OCI-LY7 (cell line): Measurements from ENCODE around the gene FOXP1. TPM values are rescaled to one million over a fixed set of nuclear protein-coding genes. Genes with fewer than 3 reads are reported as not detected.

Experiments
- BruUV-seq: library from RNA; stranded (reverse); fragments of 400-500 nt; replicated peaks from 2 replicates; lab custom pipeline; 2021; lab: Mats Ljungman, UMichigan
- CTCF ChIA-PET: fragments of 300-600 bp; sonication (Branson Sonifier 250); formaldehyde crosslinking; loops from one replicate; lab custom pipeline; 2022; ENCODE audit warnings: antibody characterized with exemption; ENCODE audit not compliant: unreplicated experiment; lab: Charles Lee
- POLR2A ChIA-PET: fragments of 300-600 bp; sonication (Branson Sonifier 250); formaldehyde crosslinking; loops from one replicate; lab custom pipeline; 2022; ENCODE audit warnings: antibody characterized with exemption; lab: Charles Lee
- DNase-seq: peaks from one replicate; pipeline ENCODE4 v3.0.0-alpha.2; 2015; ENCODE audit warnings: low spot score
- H2AFZ ChIP-seq: fragments of 200-600 bp; sonication (generic), shearing (Covaris generic); 2 replicates; pipeline ENCODE4 v1.6.1; 2014; ENCODE audit warnings: mild to moderate bottlenecking, antibody characterized with exemption, low read length, moderate library complexity
- H3K27ac ChIP-seq: fragments of 200-600 bp; sonication (generic); 2 replicates; pipeline ENCODE4 v1.5.1; 2014; ENCODE audit warnings: mixed run types, low read depth, mild to moderate bottlenecking, moderate library complexity, low read length, inconsistent platforms; ENCODE audit not compliant: poor library complexity, severe bottlenecking
- H3K36me3 ChIP-seq: fragments of 200-600 bp; sonication (generic); 2 replicates; pipeline ENCODE4 v1.6.1; 2014; ENCODE audit warnings: mild to moderate bottlenecking, antibody characterized with exemption, low read length, moderate library complexity, mixed read lengths; ENCODE audit not compliant: insufficient read depth
- H3K4me1 ChIP-seq: fragments of 200-600 bp; sonication (generic); 2 replicates; pipeline ENCODE4 v1.5.1; 2014; ENCODE audit warnings: mild to moderate bottlenecking, low read length; ENCODE audit not compliant: insufficient read depth, poor library complexity, severe bottlenecking
- H3K4me2 ChIP-seq: fragments of 200-600 bp; sonication (generic); 2 replicates; pipeline ENCODE4 v1.6.1; 2014; ENCODE audit warnings: mild to moderate bottlenecking, low read length
- H3K4me3 ChIP-seq: fragments of 200-600 bp; sonication (generic); 2 replicates; pipeline ENCODE4 v1.5.1; 2014; ENCODE audit warnings: mild to moderate bottlenecking, low read depth, low read length; ENCODE audit not compliant: poor library complexity, severe bottlenecking
- H3K79me2 ChIP-seq: fragments of 200-600 bp; sonication (generic); 2 replicates; pipeline ENCODE4 v1.6.1; 2016; ENCODE audit warnings: low read depth, mild to moderate bottlenecking, low read length, moderate library complexity, mixed read lengths; ENCODE audit not compliant: insufficient read depth
- H3K9me2 ChIP-seq: fragments of 200-600 bp; sonication (generic); 2 replicates; pipeline ENCODE4 v1.6.1; 2016; ENCODE audit warnings: mild to moderate bottlenecking, low read length, mixed read lengths; ENCODE audit not compliant: insufficient read depth
- H3K9me3 ChIP-seq: fragments of 200-600 bp; sonication (generic); 2 replicates; pipeline ENCODE4 v1.6.1; 2014; ENCODE audit warnings: mild to moderate bottlenecking, mixed run types, low read length, mixed read lengths
- H4K20me1 ChIP-seq: fragments of 200-600 bp; sonication (generic); 2 replicates; pipeline ENCODE4 v1.6.1; 2014; ENCODE audit warnings: mild to moderate bottlenecking, antibody characterized with exemption, low read length, moderate library complexity, mixed read lengths; ENCODE audit not compliant: insufficient read depth
- EZH2phosphoT487 ChIP-seq: fragments of 200-600 bp; sonication (generic); IDR thresholded peaks from 2 replicates; pipeline ENCODE4 v1.6.1; 2018; ENCODE audit warnings: low read depth, borderline replicate concordance, mild to moderate bottlenecking, mixed run types, antibody characterized with exemption, low read length, moderate library complexity, mixed read lengths
- intact Hi-C: fragments of 100-400 bp; cut with micrococcal nuclease; formaldehyde crosslinking; loops from one replicate; pipeline ENCODE4 v1.10.0; 2022; ENCODE audit not compliant: unreplicated experiment
- total RNA-seq, 2 experiments: library from RNA; depleted of rRNA in 1 of 2; stranded (reverse); fragments of >200 nt in 1 of 2; shearing (Covaris generic) in 1 of 2; gene quantifications; 2 replicates each; pipeline ENCODE4 v1.2.3, GENCODE V29; 2014 to 2022
- TF ChIP-seq, protein P1 (sequence below): fragments of 200-600 bp; sonication (generic); conservative IDR thresholded peaks from 2 replicates; pipeline ENCODE4 v1.5.1; 2014; ENCODE audit warnings: mild to moderate bottlenecking, antibody characterized with exemption, low read length, moderate library complexity, mixed read lengths

FOXP1 gene
- total RNA-seq, 2 experiments from 2014 or later = 87.3 to 151 TPM

DNA sequence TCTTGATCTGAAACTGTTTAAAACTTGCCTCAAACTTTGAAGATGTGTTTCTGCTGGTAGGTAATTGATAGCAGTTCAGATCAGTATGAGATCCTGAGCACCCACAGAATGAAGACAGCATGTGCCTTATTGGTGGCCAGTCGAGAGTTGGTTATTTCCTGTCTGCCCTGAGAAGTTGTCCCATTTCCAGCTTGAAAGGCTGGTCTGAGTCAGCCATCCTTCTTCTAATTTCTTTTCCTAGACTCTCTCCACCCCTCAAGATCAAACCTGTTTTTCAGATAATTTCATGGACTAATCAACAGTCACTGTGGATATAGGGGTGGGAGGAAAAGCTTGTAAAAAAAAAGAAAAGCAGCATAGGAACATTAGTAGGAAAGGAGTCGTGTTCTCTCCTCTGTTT lies 464.4 kb downstream of the FOXP1 start:
- Histone ChIP-seq H3K4me2 (no peak overlapping the region), H4K20me1 (peaks cover 9% of the 10 kb centered on the region; the same call in 1 of the 2 replicates), H3K79me2 (peaks cover 72% of the 10 kb centered on the region; the same call in 1 of the 2 replicates), H3K36me3 (peaks cover 38% of the 10 kb centered on the region), H3K4me1 (peaks cover 22% of the 10 kb centered on the region), H3K27ac (no peak overlapping the region), H3K4me3 (no peak overlapping the region), H3K9me3 (no peaks in the 10 kb centered on the region), H3K9me2 (no peaks in the 10 kb centered on the region), H2AFZ (no peak overlapping the region)
- no peak for DNase-seq
- BruUV-seq = no TSS peak
- intact Hi-C loops = no loop called here
- ChIA-PET POLR2A (interaction anchor here (0.5 to 1.4 kb wide), 6 partner anchors 8 to 347 kb away, joined by 3 to 4 read pairs (median 3); no protein-coding TSS in a partner anchor), CTCF (no interaction called here)
- TF ChIP-seq, protein P1, sequence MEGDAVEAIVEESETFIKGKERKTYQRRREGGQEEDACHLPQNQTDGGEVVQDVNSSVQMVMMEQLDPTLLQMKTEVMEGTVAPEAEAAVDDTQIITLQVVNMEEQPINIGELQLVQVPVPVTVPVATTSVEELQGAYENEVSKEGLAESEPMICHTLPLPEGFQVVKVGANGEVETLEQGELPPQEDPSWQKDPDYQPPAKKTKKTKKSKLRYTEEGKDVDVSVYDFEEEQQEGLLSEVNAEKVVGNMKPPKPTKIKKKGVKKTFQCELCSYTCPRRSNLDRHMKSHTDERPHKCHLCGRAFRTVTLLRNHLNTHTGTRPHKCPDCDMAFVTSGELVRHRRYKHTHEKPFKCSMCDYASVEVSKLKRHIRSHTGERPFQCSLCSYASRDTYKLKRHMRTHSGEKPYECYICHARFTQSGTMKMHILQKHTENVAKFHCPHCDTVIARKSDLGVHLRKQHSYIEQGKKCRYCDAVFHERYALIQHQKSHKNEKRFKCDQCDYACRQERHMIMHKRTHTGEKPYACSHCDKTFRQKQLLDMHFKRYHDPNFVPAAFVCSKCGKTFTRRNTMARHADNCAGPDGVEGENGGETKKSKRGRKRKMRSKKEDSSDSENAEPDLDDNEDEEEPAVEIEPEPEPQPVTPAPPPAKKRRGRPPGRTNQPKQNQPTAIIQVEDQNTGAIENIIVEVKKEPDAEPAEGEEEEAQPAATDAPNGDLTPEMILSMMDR = no peak
- TF ChIP-seq EZH2phosphoT487 = no peak

DNA sequence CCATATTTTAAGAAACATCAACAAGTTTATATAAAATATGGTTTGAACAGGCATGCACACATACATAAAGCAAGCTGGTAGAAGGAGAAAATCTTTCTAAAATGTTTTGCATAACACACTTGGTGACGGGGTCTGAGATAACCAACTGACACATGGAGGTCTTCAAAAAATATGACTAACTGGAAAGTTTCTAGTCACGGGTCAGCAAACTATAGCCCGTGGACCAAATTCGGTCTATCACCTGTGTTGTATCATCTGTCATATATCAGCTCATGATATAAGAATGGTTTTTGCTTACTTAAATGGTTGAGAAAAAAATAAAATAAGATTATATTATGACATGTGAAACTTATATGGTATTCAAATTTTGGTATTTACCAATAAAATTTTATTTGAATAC lies 465.1 kb downstream of the FOXP1 start:
- no peak overlapping the region for H3K27ac ChIP-seq
- DNase-seq = no peak
- peaks cover 43% of the 10 kb centered on the region for H3K36me3 ChIP-seq
- H3K9me2 ChIP-seq = no peaks in the 10 kb centered on the region
- H3K4me1 ChIP-seq = peaks cover 20% of the 10 kb centered on the region
- ChIA-PET CTCF (interaction anchor here (0.6 kb wide), 1 partner anchor 447 kb away, joined by 3 read pairs; no protein-coding TSS in a partner anchor), POLR2A (interaction anchor here (0.7 to 1.4 kb wide), 8 partner anchors 9 to 348 kb away, joined by 3 to 4 read pairs (median 3); no protein-coding TSS in a partner anchor)
- peaks cover 9% of the 10 kb centered on the region; the same call in 1 of the 2 replicates for H4K20me1 ChIP-seq
- TF ChIP-seq, protein P1 = no peak
- no peak for TF ChIP-seq EZH2phosphoT487
- no TSS peak for BruUV-seq
- intact Hi-C loops = no loop called here
- no peak overlapping the region for H3K4me3 ChIP-seq
- no peak overlapping the region; the same call in 1 of the 2 replicates for H3K4me2 ChIP-seq
- H3K79me2 ChIP-seq = peaks cover 71% of the 10 kb centered on the region; the same call in 1 of the 2 replicates
- no peaks in the 10 kb centered on the region for H3K9me3 ChIP-seq
- H2AFZ ChIP-seq = no peak overlapping the region
